GM04504 (cell line): Measurements from ENCODE around the gene SMARCC1.

Experiments used
- DNase-seq: peaks from one replicate; pipeline ENCODE4 v3.0.0-alpha.2; 2012; ENCODE audit warnings: low read depth

SMARCC1 gene

GRCh38 chr3:47583320-47584075 is 198.2 kb downstream of the SMARCC1 start:
- DNase-seq: no peak

- no peak for DNase-seq
Measured at GRCh38 chr3:47581835-47582234, 199.9 kb downstream of the SMARCC1 start.

- DNase-seq: no peak
Measured at GRCh38 chr3:47581422-47581821, 200.3 kb downstream of the SMARCC1 start.

GRCh38 chr3:47580481-47580880 is 201.2 kb downstream of the SMARCC1 start:
- no peak for DNase-seq

GRCh38 chr3:47579875-47580274 is 201.8 kb downstream of the SMARCC1 start:
- no peak for DNase-seq

- DNase-seq: no peak
Measured at GRCh38 chr3:47578691-47579632, 202.7 kb downstream of the SMARCC1 start, which contains the start of gene CSPG5. TSS of gene CSPG5 (minus strand) at chr3:47578865. CDS start at chr3:47578693, 172 bp downstream.

GRCh38 chr3:47578119-47578632 is 203.5 kb downstream of the SMARCC1 start:
- DNase-seq: no peak

GRCh38 chr3:47577583-47578118 is 204.0 kb downstream of the SMARCC1 start:
- DNase-seq: no peak

GRCh38 chr3:47573190-47574172 is 208.2 kb downstream of the SMARCC1 start:
- DNase-seq: no peak

- no peak for DNase-seq
Measured at GRCh38 chr3:47571391-47572175, 210.1 kb downstream of the SMARCC1 start.

- DNase-seq: no peak
Measured at GRCh38 chr3:47568901-47569300, 212.8 kb downstream of the SMARCC1 start.

- DNase-seq: no peak
Measured at GRCh38 chr3:47567149-47567548, 214.5 kb downstream of the SMARCC1 start.

GRCh38 chr3:47566667-47567066 is 215.0 kb downstream of the SMARCC1 start:
- DNase-seq: no peak

- no peak for DNase-seq
Measured at GRCh38 chr3:47565734-47566550, 215.8 kb downstream of the SMARCC1 start.

- DNase-seq: no peak
Measured at GRCh38 chr3:47556351-47556750, 225.3 kb downstream of the SMARCC1 start.

GRCh38 chr3:47554335-47554734 is 227.4 kb downstream of the SMARCC1 start:
- no peak for DNase-seq

GRCh38 chr3:47553407-47553806 is 228.3 kb downstream of the SMARCC1 start:
- DNase-seq: no peak

GRCh38 chr3:47542471-47543173 is 239.1 kb downstream of the SMARCC1 start:
- DNase-seq: no peak

GRCh38 chr3:47541583-47542108 is 240.0 kb downstream of the SMARCC1 start:
- no peak for DNase-seq
